ENCODE measurements around the gene HACL1.

Gene HACL1

DNA sequence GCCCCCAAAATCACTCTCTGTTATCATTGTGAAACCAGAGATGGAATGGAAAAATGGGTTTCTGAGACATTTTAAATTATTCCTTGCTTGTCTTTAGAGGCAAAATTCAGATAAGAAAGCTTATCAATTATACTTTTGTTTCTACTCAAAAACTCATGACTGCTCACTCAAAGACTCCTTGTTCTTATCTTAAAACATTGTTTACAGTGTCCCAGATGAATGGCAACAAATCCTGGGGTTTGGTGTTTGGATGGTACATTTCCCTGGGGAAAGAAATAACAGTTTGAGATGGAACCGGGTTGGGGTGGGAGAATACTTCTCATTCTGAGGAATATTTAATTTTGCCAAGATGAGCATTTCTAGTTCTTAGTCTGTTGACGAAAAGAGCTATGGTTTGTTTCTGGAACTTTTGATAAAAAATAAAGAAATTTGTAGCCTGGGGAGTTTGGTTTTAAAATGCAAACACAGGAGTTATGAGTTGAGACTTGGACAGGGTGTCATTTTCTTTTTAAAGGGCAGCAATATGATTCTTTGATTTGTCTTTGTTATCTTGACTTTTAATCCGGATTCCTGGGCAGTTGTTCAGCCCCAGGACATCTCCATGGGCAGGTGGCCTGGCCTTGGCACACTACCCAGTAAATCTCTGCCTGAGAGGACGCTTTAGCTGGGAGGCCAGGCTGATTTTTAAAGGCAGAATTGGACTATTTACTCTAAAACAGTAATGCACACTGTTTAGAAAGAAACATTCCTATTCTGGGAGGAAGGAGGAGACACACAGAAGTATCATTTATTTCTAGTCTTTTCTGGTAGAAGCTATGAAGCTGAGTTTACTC lies 32.6 kb upstream of the HACL1 start:
- no peak for DNase-seq (ENCODE audit: low spot score)

DNA sequence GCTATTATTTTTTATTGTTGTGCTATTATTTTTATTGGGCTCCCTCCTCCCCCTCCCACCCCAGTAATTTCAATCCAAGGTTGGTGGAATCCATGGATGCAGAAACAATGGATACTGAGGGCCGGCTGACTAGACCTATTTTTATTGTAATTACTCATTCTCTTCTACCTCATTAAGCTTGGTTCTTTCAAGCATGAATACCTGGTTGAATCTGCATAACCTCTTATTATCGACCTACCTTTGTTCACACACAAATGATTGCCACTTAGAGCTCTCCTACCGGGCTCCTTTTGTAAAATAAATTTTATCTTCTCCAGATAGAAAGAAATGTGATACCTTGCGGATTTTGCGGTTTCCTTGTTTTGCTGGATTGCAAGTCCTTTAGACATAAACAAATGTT lies 31.8 kb upstream of the HACL1 start:
- TF ChIP-seq CTCF (IDR thresholded peaks at IDR 0.05; ENCODE audit: extremely low read depth, missing control alignments) = no peak
- DNase-seq (ENCODE audit: low spot score) = no peak

More for the DNA sequence above, 32.6 kb upstream of the HACL1 start:
- no peak for TF ChIP-seq CTCF (IDR thresholded peaks at IDR 0.05; ENCODE audit: extremely low read depth, missing control alignments)

- TF ChIP-seq CTCF (IDR thresholded peaks at IDR 0.05; ENCODE audit: extremely low read depth, missing control alignments) = no peak
- DNase-seq (ENCODE audit: low spot score) = no peak
Measured at GRCh38 chr3:15632212-15632580, 30.8 kb upstream of the HACL1 start.

- TF ChIP-seq CTCF (IDR thresholded peaks at IDR 0.05; ENCODE audit: extremely low read depth, missing control alignments) = no peak
- no peak for DNase-seq (ENCODE audit: low spot score)
Measured at GRCh38 chr3:15631426-15632211, 30.2 kb upstream of the HACL1 start.

DNA sequence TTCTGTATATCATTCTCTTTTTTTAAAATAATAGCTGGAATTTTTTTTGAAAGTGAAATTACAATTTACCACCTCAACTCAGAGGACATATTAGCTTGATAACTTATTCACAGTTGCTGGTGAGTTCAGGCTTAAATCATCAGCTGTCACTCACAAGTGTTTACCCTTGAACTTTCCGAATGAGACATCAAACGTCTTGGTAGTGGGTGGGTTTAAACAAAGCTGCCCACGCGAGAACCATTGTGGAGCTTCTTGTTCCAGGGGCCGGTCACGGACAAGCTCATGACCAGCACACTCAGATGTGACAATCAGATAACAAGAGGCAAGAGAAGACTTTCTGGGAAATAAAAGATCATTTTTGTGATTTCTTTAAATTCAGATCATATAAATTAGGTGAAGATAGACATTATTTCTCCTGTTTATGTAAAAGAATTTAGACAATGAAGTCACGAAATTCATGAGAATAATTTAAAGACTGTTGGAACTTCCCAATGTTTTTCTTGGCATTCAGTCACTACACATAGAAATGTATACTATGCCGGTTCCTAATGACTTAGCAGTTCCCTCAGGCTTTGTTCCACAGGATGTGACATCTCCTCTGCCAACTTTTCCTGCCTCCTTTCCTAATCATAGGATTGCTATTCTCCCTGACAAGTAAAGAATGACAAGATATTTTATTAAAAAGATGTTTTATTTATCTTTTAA lies 29.4 kb upstream of the HACL1 start:
- DNase-seq (ENCODE audit: low spot score) = no peak
- no peak for TF ChIP-seq CTCF (IDR thresholded peaks at IDR 0.05; ENCODE audit: extremely low read depth, missing control alignments)

DNA sequence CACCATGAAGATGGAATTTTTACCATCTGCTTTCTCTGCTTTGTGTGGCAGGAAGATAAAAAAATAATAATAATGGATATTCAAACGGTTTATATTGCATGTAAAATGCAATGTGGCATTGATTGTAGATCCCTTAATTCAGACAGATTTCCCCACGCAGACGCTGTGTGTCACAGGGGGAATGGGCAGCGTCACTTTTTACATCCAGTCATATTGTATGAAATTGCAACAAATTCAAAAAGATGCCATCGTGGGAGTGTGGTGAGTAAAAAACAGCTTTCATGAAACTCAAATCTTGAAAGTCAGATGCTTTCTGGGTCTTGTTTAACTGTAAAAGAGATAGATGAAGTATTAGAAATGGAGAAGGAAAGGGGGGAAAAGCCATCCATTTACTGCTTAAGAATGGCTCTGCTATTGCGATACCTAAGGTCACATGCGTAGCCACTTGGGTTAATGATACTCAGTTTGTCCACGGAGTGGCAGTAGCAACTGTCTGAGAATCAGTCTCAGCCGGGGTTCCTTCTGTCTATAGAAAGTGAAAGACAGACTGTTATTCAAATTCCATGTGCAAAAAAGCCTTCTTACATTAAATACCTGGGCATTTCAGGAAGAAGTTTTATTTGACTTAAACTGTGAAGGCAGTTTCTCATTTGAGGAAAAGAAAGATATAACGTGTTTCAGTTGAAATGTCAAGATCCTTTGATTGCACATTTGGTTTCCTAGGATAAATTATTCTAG lies 28.7 kb upstream of the HACL1 start:
- TF ChIP-seq CTCF (IDR thresholded peaks at IDR 0.05; ENCODE audit: extremely low read depth, missing control alignments) = peak; percentile 41
- peak; percentile 72 for DNase-seq (ENCODE audit: low spot score)

Data from GM20000 (cell line).